Pancreas (tissue), 10 donors: ENCODE data around the gene PWP2. TPM values are rescaled to one million over a fixed set of nuclear protein-coding genes. Genes with fewer than 3 reads are reported as not detected.

Experiments
- ATAC-seq, 4 donors: fragments of 200-7000 bp; cut with Tn5 transposase; one replicate each; pipeline versions ENCODE4 v1.8.0 to v1.9.1; 2020; ENCODE audit warnings: mild to moderate bottlenecking in 4 of 4, moderate library complexity in 4 of 4
- DNase-seq, 6 donors: peaks; one replicate each; pipeline ENCODE4 v3.0.0-alpha.2; 2020
- FAIRE-seq: peaks from 2 replicates; lab custom pipeline; 2012; peaks lifted over from hg19 to GRCh38; lab: Jason Lieb, UNC
- H3K27ac ChIP-seq, 4 donors: fragments of 200-600 bp; sonication (generic); 1 replicate in 3 of 4; 2 replicates in 1 of 4; pipeline versions ENCODE4 v1.5.0 to v1.8.0; 2020
- H3K27me3 ChIP-seq, 4 donors: fragments of 200-600 bp; one replicate each; pipeline ENCODE4 v1.8.0; 2021
- H3K36me3 ChIP-seq, 3 donors: fragments of 200-600 bp; sonication (generic) in 1 of 3; one replicate each; pipeline versions ENCODE4 v1.5.0 to v1.8.0; 2020 to 2021
- H3K4me1 ChIP-seq, 3 donors: fragments of 200-600 bp; one replicate each; pipeline ENCODE4 v1.8.0; 2021
- H3K4me3 ChIP-seq, 4 donors: fragments of 200-600 bp; sonication (generic) in 2 of 4; one replicate each; pipeline versions ENCODE4 v1.5.0 to v1.8.0; 2020 to 2021
- H3K9me3 ChIP-seq, 4 donors: fragments of 200-600 bp; one replicate each; pipeline ENCODE4 v1.8.0; 2021
- CTCF ChIP-seq, 4 donors: fragments of 200-600 bp; sonication (generic) in 3 of 4; IDR thresholded peaks; one replicate each; pipeline versions ENCODE4 v1.5.0 to v1.8.0; 2021; ENCODE audit warnings: antibody characterized with exemption in 4 of 4
- WGBS, 2 donors: extraction: QIAGEN DNeasy Blood & Tissue Kit; methylation state at CpG; one replicate each; pipeline ENCODE4 v1.1.7; 2013; 5-methylcytosine and 5-hydroxymethylcytosine counted together
- intact Hi-C, 3 donors: fragments of 100-400 bp; cut with DNase I; formaldehyde crosslinking; loops; one replicate each; pipeline versions ENCODE4 v1.11.1 to v1.14.2; 2022
- polyA plus RNA-seq, 2 donors: library from polyadenylated mRNA; stranded (reverse); fragments of 200-250 nt; gene quantifications; one replicate each; pipeline ENCODE4 v1.2.3, GENCODE V29; 2013
- total RNA-seq, 6 donors: library from RNA; stranded (reverse); fragmentation: NEBNext Ultra II Directional in 4 of 6; extraction: Animal tissue kit (Norgen Biotek cat#: 25700) in 4 of 6; gene quantifications; one replicate each; pipeline versions ENCODE4 v1.2.1 to v1.2.4, GENCODE V29; 2021 to 2023
- donor health status: healthy with polysubstance abuse.
- donor health status: DM: no; HTN: no; CAD: no; lungs with moderate emphysema.
- donor health status: DM: no; HTN: no; CAD: no.
- donor health status: control.
- donor health status: control.
- donor health status: Bipolar disorder and iron deficiency.
- donor health status: DM: yes; HTN: yes; CAD: no.
- donor health status: DM: no; HTN: no; CAD: no.
- donor health status: DM: no; HTN: no; CAD: no.
- donor health status: DM: yes; HTN: yes; CAD: no.

Gene PWP2
- total and polyA plus RNA-seq, 8 donors = 0.87 to 10.5 (median 2.9) TPM

- Histone ChIP-seq H3K9me3 (no peaks in the 10 kb centered on the region), H3K4me3 (no peak overlapping the region), H3K27ac (no peak overlapping the region), H3K36me3 (peaks cover 0 to 31% (median 0%) of the 10 kb centered on the region in 3 donors), H3K27me3 (no peaks in the 10 kb centered on the region), H3K4me1 (no peaks in the 10 kb centered on the region)
- no peak for TF ChIP-seq CTCF (IDR thresholded peaks at IDR 0.05)
- FAIRE-seq (no peak), ATAC-seq (no peak), DNase-seq (no peak)
- WGBS, 2 donors = 89% methylated on average over 11 of the region's 11 CpGs
- intact Hi-C loops = no loop called here
Observed at GRCh38 chr21:44074315-44074958, 32.8 kb upstream of the PWP2 start.

- DNase-seq (no peak), ATAC-seq (no peak), FAIRE-seq (no peak)
- H3K4me1 ChIP-seq = no peaks in the 10 kb centered on the region
- peaks cover 0 to 40% (median 0%) of the 10 kb centered on the region in 3 donors for H3K36me3 ChIP-seq
- intact Hi-C loops = no loop called here
- 77 to 80% methylated on average over 5 of the region's 5 CpGs for WGBS, 2 donors
- H3K27me3 ChIP-seq = no peaks in the 10 kb centered on the region
- TF ChIP-seq CTCF (IDR thresholded peaks at IDR 0.05) = no peak
- no peak overlapping the region for H3K4me3 ChIP-seq
- no peak overlapping the region for H3K27ac ChIP-seq
- H3K9me3 ChIP-seq = no peaks in the 10 kb centered on the region
Observed at GRCh38 chr21:44076316-44076715, 30.9 kb upstream of the PWP2 start.

GRCh38 chr21:44078411-44078981 is 28.7 kb upstream of the PWP2 start:
- no peak for TF ChIP-seq CTCF (IDR thresholded peaks at IDR 0.05)
- no peak overlapping the region for H3K27ac ChIP-seq
- ATAC-seq (no peak), FAIRE-seq (no peak), DNase-seq (no peak)
- 90 to 94% methylated on average over 5 of the region's 5 CpGs for WGBS, 2 donors
- H3K4me3 ChIP-seq = no peak overlapping the region
- H3K4me1 ChIP-seq = no peaks in the 10 kb centered on the region
- H3K27me3 ChIP-seq = no peaks in the 10 kb centered on the region
- no peaks in the 10 kb centered on the region for H3K9me3 ChIP-seq
- intact Hi-C loops = no loop called here
- H3K36me3 ChIP-seq = peaks cover 0 to 44% (median 0%) of the 10 kb centered on the region in 3 donors

GRCh38 chr21:44079446-44079845 is 27.8 kb upstream of the PWP2 start:
- no peak for TF ChIP-seq CTCF (IDR thresholded peaks at IDR 0.05)
- DNase-seq (no peak), FAIRE-seq (no peak), ATAC-seq (no peak)
- Histone ChIP-seq H3K27ac (no peak overlapping the region), H3K4me1 (no peaks in the 10 kb centered on the region), H3K36me3 (peaks cover 0 to 44% (median 0%) of the 10 kb centered on the region in 3 donors), H3K9me3 (no peaks in the 10 kb centered on the region), H3K4me3 (no peak overlapping the region), H3K27me3 (no peaks in the 10 kb centered on the region)
- intact Hi-C loops = no loop called here
- 87 to 91% methylated on average over 3 of the region's 3 CpGs for WGBS, 2 donors

- DNase-seq (no peak), ATAC-seq (no peak), FAIRE-seq (no peak)
- Histone ChIP-seq H3K36me3 (peaks cover 0 to 44% (median 0%) of the 10 kb centered on the region in 3 donors), H3K27ac (no peak overlapping the region), H3K4me1 (no peaks in the 10 kb centered on the region), H3K9me3 (no peaks in the 10 kb centered on the region), H3K4me3 (no peak overlapping the region), H3K27me3 (no peaks in the 10 kb centered on the region)
- intact Hi-C loops = no loop called here
- 87 to 88% methylated on average over 7 of the region's 7 CpGs for WGBS, 2 donors
- no peak for TF ChIP-seq CTCF (IDR thresholded peaks at IDR 0.05)
Observed at GRCh38 chr21:44079846-44080245, 27.4 kb upstream of the PWP2 start.
